Activated CD8-positive, alpha-beta T cell treated with anti-CD3 and anti-CD28 coated beads for 36 hours (primary cell): ENCODE results near the gene CREB3L1. TPM values are rescaled to one million over a fixed set of nuclear protein-coding genes. Genes with fewer than 3 reads are reported as not detected.

Source experiments
- ATAC-seq: fragments of 200-7000 bp; cut with Tn5 transposase; one replicate; pipeline ENCODE4 v1.10.0; 2021; ENCODE audit warnings: mild to moderate bottlenecking, moderate library complexity
- CTCF ChIA-PET: fragments of 350-600 bp; sonication (Branson Sonifier 250); formaldehyde crosslinking; loops from one replicate; lab custom pipeline; 2021; ENCODE audit warnings: antibody characterized with exemption; lab: Charles Lee
- POLR2A ChIA-PET: fragments of 350-600 bp; sonication (Branson Sonifier 250); formaldehyde crosslinking; loops from one replicate; lab custom pipeline; 2021; ENCODE audit warnings: antibody characterized with exemption; lab: Charles Lee
- DNase-seq: peaks from one replicate; pipeline ENCODE4 v3.0.0-alpha.2; 2020
- H3K27ac Mint-ChIP-seq: one replicate; pipeline ENCODE4 v1.8.0; 2021; ENCODE audit warnings: mild to moderate bottlenecking, mixed read lengths
- H3K27me3 Mint-ChIP-seq: one replicate; pipeline ENCODE4 v1.8.0; 2021; ENCODE audit warnings: mixed read lengths
- H3K36me3 Mint-ChIP-seq: one replicate; pipeline ENCODE4 v1.8.0; 2021; ENCODE audit warnings: low read depth, mixed read lengths
- H3K4me1 Mint-ChIP-seq: one replicate; pipeline ENCODE4 v1.8.0; 2021; ENCODE audit warnings: low read depth, mixed read lengths
- H3K4me3 Mint-ChIP-seq: one replicate; pipeline ENCODE4 v1.8.0; 2021; ENCODE audit warnings: mild to moderate bottlenecking, moderate library complexity, mixed read lengths
- H3K9me3 Mint-ChIP-seq: one replicate; pipeline ENCODE4 v1.8.0; 2021; ENCODE audit warnings: mixed read lengths
- CTCF ChIP-seq: fragments of 200-600 bp; IDR thresholded peaks from one replicate; pipeline ENCODE4 v1.8.0; 2022; ENCODE audit warnings: antibody characterized with exemption, mild to moderate bottlenecking
- intact Hi-C: fragments of 100-400 bp; cut with micrococcal nuclease; formaldehyde crosslinking; loops from one replicate; pipeline ENCODE4 v1.10.0; 2022
- total RNA-seq, 2 experiments: library from RNA; stranded (reverse); gene quantifications; one replicate each; pipeline ENCODE4 v1.2.3, GENCODE V29; 2021

CREB3L1 gene
- total RNA-seq, 2 experiments from 2014 or later = not detected

- Mint-ChIP-seq H3K4me1 (peaks cover 9% of the 10 kb centered on the region), H3K27me3 (no peaks in the 10 kb centered on the region)
- POLR2A ChIA-PET = no interaction called here
Observed at GRCh38 chr11:46251954-46252353, 25.5 kb upstream of the CREB3L1 start.

GRCh38 chr11:46252373-46252914 lies 25.0 kb upstream of the CREB3L1 start:
- Mint-ChIP-seq H3K27me3 (no peaks in the 10 kb centered on the region), H3K27ac (no peak overlapping the region), H3K4me3 (no peak overlapping the region), H3K4me1 (peaks cover 9% of the 10 kb centered on the region), H3K36me3 (no peaks in the 10 kb centered on the region), H3K9me3 (no peaks in the 10 kb centered on the region)
- ChIA-PET CTCF (interaction anchor here (1.2 to 2.1 kb wide), 2 partner anchors 56 to 66 kb away, joined by 3 to 8 read pairs; no protein-coding TSS in a partner anchor), POLR2A (no interaction called here)
- no peak for TF ChIP-seq CTCF
- intact Hi-C loops = no loop called here
- DNase-seq = no peak
- ATAC-seq = no peak

More at GRCh38 chr11:46251954-46252353, 25.5 kb upstream of the CREB3L1 start:
- H3K27ac Mint-ChIP-seq = no peak overlapping the region
- CTCF ChIA-PET = interaction anchor here (1.2 kb wide), 1 partner anchor 66 kb away, joined by 3 read pairs; no protein-coding TSS in a partner anchor
- TF ChIP-seq CTCF = no peak
- no peak overlapping the region for H3K4me3 Mint-ChIP-seq
- DNase-seq (no peak), ATAC-seq (no peak)
- no peaks in the 10 kb centered on the region for H3K9me3 Mint-ChIP-seq
- intact Hi-C loops = no loop called here
- H3K36me3 Mint-ChIP-seq = no peaks in the 10 kb centered on the region

GRCh38 chr11:46253258-46254132 lies 24.0 kb upstream of the CREB3L1 start:
- H3K9me3 Mint-ChIP-seq = no peaks in the 10 kb centered on the region
- H3K27ac Mint-ChIP-seq = no peak overlapping the region
- H3K27me3 Mint-ChIP-seq = no peaks in the 10 kb centered on the region
- CTCF ChIA-PET = interaction anchor here (0.6 to 2.1 kb wide), 2 partner anchors 55 to 146 kb away, joined by 5 to 8 read pairs; no protein-coding TSS in a partner anchor
- no peak overlapping the region for H3K4me3 Mint-ChIP-seq
- no peak for ATAC-seq
- no peak for TF ChIP-seq CTCF
- POLR2A ChIA-PET = interaction anchor here (0.6 kb wide), 1 partner anchor 324 kb away, joined by 3 read pairs; no protein-coding TSS in a partner anchor
- no peak for DNase-seq
- H3K36me3 Mint-ChIP-seq = no peaks in the 10 kb centered on the region
- peaks cover 6% of the 10 kb centered on the region for H3K4me1 Mint-ChIP-seq
- intact Hi-C loops = no loop called here

GRCh38 chr11:46254133-46254491 lies 23.4 kb upstream of the CREB3L1 start:
- Mint-ChIP-seq H3K9me3 (no peaks in the 10 kb centered on the region), H3K36me3 (no peaks in the 10 kb centered on the region), H3K4me3 (no peak overlapping the region), H3K4me1 (peaks cover under 1% of the 10 kb centered on the region), H3K27ac (no peak overlapping the region), H3K27me3 (no peaks in the 10 kb centered on the region)
- no peak for TF ChIP-seq CTCF
- CTCF ChIA-PET = interaction anchor here (0.6 to 2.1 kb wide), 2 partner anchors 54 to 147 kb away, joined by 5 to 8 read pairs; no protein-coding TSS in a partner anchor
- ATAC-seq = no peak
- DNase-seq = no peak
- intact Hi-C loops = no loop called here
- POLR2A ChIA-PET = interaction anchor here (0.6 kb wide), 1 partner anchor 325 kb away, joined by 3 read pairs; no protein-coding TSS in a partner anchor
